Endothelial cell of hepatic sinusoid (primary cell): ENCODE results near the gene PPP2R2B.

Source experiments
- in situ Hi-C: cut with HindIII; loops from 2 replicates; pipeline ENCODE4 v1.10.0; 2017; ENCODE audit warnings: low sequenced_read_pairs

Gene PPP2R2B

GRCh38 chr5:146671561-146672295 lies 206.8 kb downstream of the PPP2R2B start:
- in situ Hi-C loops: no loop called here

- in situ Hi-C loops: no loop called here
These were observed 208.9 kb downstream of the PPP2R2B start for GRCh38 chr5:146669656-146670055.

GRCh38 chr5:146667633-146668272 lies 210.8 kb downstream of the PPP2R2B start:
- in situ Hi-C loops: no loop called here

- in situ Hi-C loops: no loop called here
These were observed 216.3 kb downstream of the PPP2R2B start for GRCh38 chr5:146662229-146662628.

- in situ Hi-C loops: no loop called here
These were observed 218.1 kb downstream of the PPP2R2B start for GRCh38 chr5:146660376-146660960.

- in situ Hi-C loops: loop anchor here (5.0 kb wide), 1 partner anchor 37 kb away; no protein-coding TSS in a partner anchor
These were observed 218.6 kb downstream of the PPP2R2B start for GRCh38 chr5:146659961-146660360.

- in situ Hi-C loops: loop anchor here (5.0 kb wide), 1 partner anchor 41 kb away; no protein-coding TSS in a partner anchor
These were observed 221.9 kb downstream of the PPP2R2B start for GRCh38 chr5:146656703-146657102.

GRCh38 chr5:146653560-146653959 lies 225.0 kb downstream of the PPP2R2B start:
- in situ Hi-C loops: no loop called here

GRCh38 chr5:146652547-146652946 lies 226.0 kb downstream of the PPP2R2B start:
- in situ Hi-C loops: no loop called here

GRCh38 chr5:146647656-146648199 lies 230.8 kb downstream of the PPP2R2B start:
- in situ Hi-C loops: no loop called here

- in situ Hi-C loops: no loop called here
These were observed 232.1 kb downstream of the PPP2R2B start for GRCh38 chr5:146646441-146646840.

GRCh38 chr5:146645342-146645741 lies 233.2 kb downstream of the PPP2R2B start:
- in situ Hi-C loops: no loop called here

- in situ Hi-C loops: no loop called here
These were observed 233.7 kb downstream of the PPP2R2B start for GRCh38 chr5:146644831-146645230.

GRCh38 chr5:146643776-146644175 lies 234.8 kb downstream of the PPP2R2B start:
- in situ Hi-C loops: no loop called here

- in situ Hi-C loops: no loop called here
These were observed 236.1 kb downstream of the PPP2R2B start for GRCh38 chr5:146642410-146642809.

GRCh38 chr5:146641941-146642340 lies 236.6 kb downstream of the PPP2R2B start:
- in situ Hi-C loops: no loop called here

- in situ Hi-C loops: no loop called here
These were observed 238.2 kb downstream of the PPP2R2B start for GRCh38 chr5:146640285-146640896.

GRCh38 chr5:146635443-146635842 lies 243.1 kb downstream of the PPP2R2B start:
- in situ Hi-C loops: no loop called here

- in situ Hi-C loops: no loop called here
These were observed 245.2 kb downstream of the PPP2R2B start for GRCh38 chr5:146633323-146633764.

GRCh38 chr5:146632620-146633322 lies 245.8 kb downstream of the PPP2R2B start:
- in situ Hi-C loops: no loop called here

GRCh38 chr5:146630472-146630871 lies 248.1 kb downstream of the PPP2R2B start:
- in situ Hi-C loops: no loop called here
